ENCODE data around the gene OTOGL. TPM values are rescaled to one million over a fixed set of nuclear protein-coding genes. Genes with fewer than 3 reads are reported as not detected.

The OTOGL gene
- 0.09 TPM for total RNA-seq
- long read RNA-seq = 0 reads

- H3K36me3 ChIP-seq = no peaks in the 10 kb centered on the region
- H3K9me3 ChIP-seq = no peaks in the 10 kb centered on the region
- intact Hi-C loops (cut with DNase I) = no loop called here
- no peak for TF ChIP-seq CTCF (IDR thresholded peaks at IDR 0.05)
- no peak for DNase-seq
- no peaks in the 10 kb centered on the region for H3K4me1 ChIP-seq
- no peak within 1 kb of the TSS for H3K27ac ChIP-seq
- no peak for ATAC-seq
- no peaks in the 10 kb centered on the region for H3K27me3 ChIP-seq
- no peak within 1 kb of the TSS for H3K4me3 ChIP-seq
Measured at GRCh38 chr12:80099259-80099658, at the start of gene OTOGL. TSS of gene OTOGL (plus strand) at chr12:80099537. CDS start at chr12:80209432, 109,895 bp downstream.

- Histone ChIP-seq H3K27ac (no peak overlapping the region), H3K27me3 (no peaks in the 10 kb centered on the region), H3K4me3 (no peak overlapping the region), H3K36me3 (no peaks in the 10 kb centered on the region), H3K4me1 (no peaks in the 10 kb centered on the region), H3K9me3 (no peaks in the 10 kb centered on the region)
- ATAC-seq (no peak), DNase-seq (no peak)
- TF ChIP-seq CTCF (IDR thresholded peaks at IDR 0.05) = no peak
- intact Hi-C loops (cut with DNase I) = no loop called here
Measured at GRCh38 chr12:80050236-80050635, 49.1 kb upstream of the OTOGL start.

DNA sequence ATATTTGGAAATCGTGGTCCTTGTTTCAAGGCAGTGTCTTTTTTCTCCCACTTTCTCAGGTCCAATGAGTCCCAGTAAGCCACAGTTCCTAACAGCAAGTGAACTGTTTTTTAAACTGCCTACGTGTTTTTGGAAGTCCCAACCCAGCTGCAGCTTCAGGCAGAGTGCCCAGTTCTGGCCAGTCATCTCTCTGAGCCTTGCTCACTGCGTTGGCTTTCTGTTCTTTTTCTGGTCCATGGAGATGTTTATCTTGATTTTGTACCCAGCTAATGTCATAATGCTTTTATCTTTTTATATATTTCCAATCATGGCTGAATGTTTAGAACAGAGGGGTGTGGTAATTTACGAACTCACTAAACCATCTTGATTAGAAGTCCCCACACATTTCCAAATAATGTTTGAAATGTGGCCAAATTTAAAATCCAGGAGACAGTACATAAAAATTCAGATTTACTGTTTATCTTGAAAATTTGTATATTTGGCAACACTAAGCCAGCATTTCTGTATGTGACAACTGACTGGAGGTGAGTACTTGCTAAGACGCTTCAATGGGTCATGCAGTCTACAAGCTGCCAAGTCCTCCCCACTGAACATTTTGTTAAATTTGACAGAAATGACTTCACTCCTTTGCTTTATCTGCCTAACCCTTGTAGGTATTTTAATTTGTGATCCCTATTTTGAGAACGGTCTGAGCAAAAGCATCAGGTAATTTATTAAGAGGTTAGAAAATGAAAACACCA, 46.1 kb upstream of the OTOGL start:
- Histone ChIP-seq H3K36me3 (no peaks in the 10 kb centered on the region), H3K4me3 (no peak overlapping the region), H3K27me3 (no peaks in the 10 kb centered on the region), H3K4me1 (no peaks in the 10 kb centered on the region), H3K9me3 (no peaks in the 10 kb centered on the region), H3K27ac (no peak overlapping the region)
- no peak for TF ChIP-seq CTCF (IDR thresholded peaks at IDR 0.05)
- intact Hi-C loops (cut with DNase I) = no loop called here
- DNase-seq (no peak), ATAC-seq (no peak)

DNA sequence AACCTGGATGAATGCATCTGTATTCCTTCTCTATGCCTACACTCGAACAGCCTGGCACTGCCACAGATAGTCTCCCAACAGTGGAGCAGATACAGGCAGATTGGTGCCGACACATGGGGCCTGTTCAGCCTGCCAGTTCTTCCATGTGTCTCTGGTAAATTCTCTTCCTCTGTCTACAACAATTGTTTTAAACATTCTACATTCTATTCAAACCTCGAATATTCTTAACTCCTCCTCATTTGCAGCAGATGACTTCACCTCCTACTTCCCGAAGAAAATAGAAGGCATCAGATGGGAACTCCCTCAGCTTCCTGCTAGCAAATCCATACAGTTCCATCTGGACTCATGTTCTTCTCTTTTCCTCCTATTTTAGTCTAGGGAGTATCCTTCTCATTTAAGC, 43.1 kb upstream of the OTOGL start:
- intact Hi-C loops (cut with DNase I) = no loop called here
- H3K9me3 ChIP-seq = no peaks in the 10 kb centered on the region
- DNase-seq (no peak), ATAC-seq (no peak)
- H3K27ac ChIP-seq = no peak overlapping the region
- no peaks in the 10 kb centered on the region for H3K36me3 ChIP-seq
- TF ChIP-seq CTCF (IDR thresholded peaks at IDR 0.05) = no peak
- H3K4me3 ChIP-seq = no peak overlapping the region
- no peaks in the 10 kb centered on the region for H3K4me1 ChIP-seq
- no peaks in the 10 kb centered on the region for H3K27me3 ChIP-seq

DNA sequence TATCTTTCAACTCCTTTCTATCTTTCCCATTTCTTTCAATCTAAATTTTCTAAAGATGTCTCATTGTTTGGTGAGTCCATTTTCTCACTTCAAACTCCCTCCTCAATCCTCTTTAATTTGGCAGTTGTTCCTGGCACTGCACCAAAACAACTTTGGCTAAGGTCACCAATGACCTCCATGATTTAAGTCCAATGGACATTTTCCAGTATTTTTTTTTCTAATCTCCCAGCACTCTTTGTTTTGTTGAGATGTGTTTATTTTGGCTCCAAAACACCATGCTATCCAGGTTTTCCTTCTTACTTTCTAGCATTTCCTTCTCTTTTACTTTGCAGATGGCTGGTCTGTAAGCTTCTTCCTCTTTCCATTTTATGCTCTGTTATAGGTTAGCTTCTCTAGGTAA, 42.5 kb upstream of the OTOGL start:
- TF ChIP-seq CTCF (IDR thresholded peaks at IDR 0.05) = no peak
- DNase-seq = no peak
- intact Hi-C loops (cut with DNase I) = no loop called here

More for the DNA sequence above, 42.5 kb upstream of the OTOGL start:
- Histone ChIP-seq H3K27me3 (no peaks in the 10 kb centered on the region), H3K36me3 (no peaks in the 10 kb centered on the region), H3K27ac (no peak overlapping the region), H3K9me3 (no peaks in the 10 kb centered on the region), H3K4me1 (no peaks in the 10 kb centered on the region), H3K4me3 (no peak overlapping the region)
- no peak for ATAC-seq
